HepG2 (cell line): ENCODE measurements around the gene IRF1. TPM values are rescaled to one million over a fixed set of nuclear protein-coding genes. Genes with fewer than 3 reads are reported as not detected.
A peak's percentile ranks its signal among the peaks of the same experiment; 100 is the strongest.

ENCODE experiments used
- ATAC-seq: fragments of 200-7000 bp; cut with Tn5 transposase; 3 replicates; pipeline ENCODE4 v1.9.1; 2020; ENCODE audit warnings: mild to moderate bottlenecking, moderate library complexity
- BruUV-seq: library from RNA; stranded (reverse); fragments of 400-500 nt; replicated peaks from 2 replicates; lab custom pipeline; 2021; lab: Mats Ljungman, UMichigan
- CTCF ChIA-PET: fragments of 300-600 bp; formaldehyde crosslinking; extraction: SDS; loops from one replicate; lab custom pipeline; 2021; ENCODE audit warnings: low total read pairs, inconsistent platforms, low intra/inter-chr PET ratio; lab: Yijun Ruan, JAX
- POLR2A ChIA-PET: fragments of 350-600 bp; sonication (Branson Sonifier 250); formaldehyde crosslinking; loops from one replicate; lab custom pipeline; 2020; ENCODE audit warnings: antibody characterized with exemption, inconsistent platforms; lab: Yijun Ruan, JAX
- DNase-seq: peaks from one replicate; pipeline ENCODE4 v3.0.0-alpha.2; 2015; ENCODE audit warnings: low spot score
- FAIRE-seq: peaks from 3 replicates; lab custom pipeline; 2011; peaks lifted over from hg19 to GRCh38; lab: Jason Lieb, UNC
- H2AFZ ChIP-seq: one replicate; pipeline ENCODE4 v1.6.1; 2011; ENCODE audit warnings: low read length, inconsistent platforms
- H3K27ac ChIP-seq: fragments of 300-600 bp; 3 replicates; pipeline ENCODE4 v1.8.0; 2011; ENCODE audit warnings: mixed run types, mild to moderate bottlenecking, mixed read lengths, low read length, inconsistent platforms; ENCODE audit not compliant: insufficient read depth; ENCODE audit errors: extremely low read length
- H3K27me3 ChIP-seq, 2 experiments: fragments of 200-600 bp in 1 of 2; 2 replicates in 1 of 2; 3 replicates in 1 of 2; pipeline versions ENCODE4 v1.6.0 to v1.8.0; 2011; ENCODE audit warnings: low read length in 2 of 2, mild to moderate bottlenecking in 2 of 2, moderate library complexity in 2 of 2, inconsistent platforms in 1 of 2; ENCODE audit not compliant: insufficient read depth in 2 of 2, control insufficient read depth in 1 of 2
- H3K36me3 ChIP-seq, 2 experiments: fragments of 200-600 bp in 1 of 2; replicated peaks in 1 of 2; 2 replicates in 1 of 2; 3 replicates in 1 of 2; pipeline versions ENCODE4 v1.5.1 to v1.8.0; 2011; ENCODE audit warnings: low read length in 2 of 2, inconsistent platforms in 1 of 2; ENCODE audit not compliant: insufficient read depth in 2 of 2, control insufficient read depth in 1 of 2
- H3K4me1 ChIP-seq: 2 replicates; pipeline ENCODE4 v1.5.1; 2012; ENCODE audit warnings: low read length, inconsistent platforms; ENCODE audit not compliant: insufficient read depth
- H3K4me2 ChIP-seq: 2 replicates; pipeline ENCODE4 v1.6.0; 2011; ENCODE audit warnings: low read depth, low read length, inconsistent platforms
- H3K4me3 ChIP-seq, 3 experiments: fragments of 200-600 bp in 1 of 3; sonication (generic), shearing (Covaris generic) in 1 of 3; replicated peaks in 1 of 3; 2 replicates each; pipeline ENCODE4 v1.5.1; 2011 to 2016; ENCODE audit warnings: low read length in 3 of 3, inconsistent platforms in 2 of 3, low read depth in 2 of 3, mild to moderate bottlenecking in 2 of 3, control low read depth in 1 of 3, mixed read lengths in 1 of 3; ENCODE audit not compliant: insufficient read depth in 1 of 3
- H3K79me2 ChIP-seq: one replicate; pipeline ENCODE4 v1.6.1; 2011; ENCODE audit warnings: low read length, inconsistent platforms; ENCODE audit not compliant: insufficient read depth
- H3K9ac ChIP-seq: 2 replicates; pipeline ENCODE4 v1.6.0; 2011; ENCODE audit warnings: mild to moderate bottlenecking, low read depth, low read length, inconsistent platforms; ENCODE audit not compliant: insufficient read depth
- H3K9me3 ChIP-seq: 2 replicates; pipeline ENCODE4 v1.5.1; 2012; ENCODE audit warnings: mild to moderate bottlenecking, low read length
- H4K20me1 ChIP-seq: 2 replicates; pipeline ENCODE4 v1.6.0; 2011; ENCODE audit warnings: inconsistent platforms, mild to moderate bottlenecking, low read length, moderate library complexity; ENCODE audit not compliant: insufficient read depth
- BCL3 ChIP-seq: sonication (generic); formaldehyde crosslinking; IDR thresholded peaks from 2 replicates; pipeline ENCODE4 v1.5.1; 2020; ENCODE audit warnings: mild to moderate bottlenecking, missing genetic modification reagents, moderate library complexity
- DMTF1 ChIP-seq: sonication (generic); formaldehyde crosslinking; IDR thresholded peaks from 2 replicates; pipeline ENCODE4 v1.4.0; 2020; ENCODE audit warnings: mild to moderate bottlenecking, missing genetic modification reagents
- DRAP1 ChIP-seq: IDR thresholded peaks from 2 replicates; pipeline ENCODE4 v1.6.1; 2016; ENCODE audit warnings: missing genetic modification reagents, missing compliant biosample characterization
- GMEB1 ChIP-seq: sonication (generic); formaldehyde crosslinking; IDR thresholded peaks from 2 replicates; pipeline ENCODE4 v1.5.1; 2020; ENCODE audit warnings: missing genetic modification reagents, mild to moderate bottlenecking, borderline replicate concordance
- HIVEP1 ChIP-seq: sonication (generic); formaldehyde crosslinking; IDR thresholded peaks from 2 replicates; pipeline ENCODE4 v1.4.0; 2020; ENCODE audit warnings: mild to moderate bottlenecking, missing genetic modification reagents
- HNF4G ChIP-seq, 2 experiments: sonication (generic) in 1 of 2; formaldehyde crosslinking in 1 of 2; IDR thresholded peaks; 2 replicates each; pipeline versions ENCODE4 v1.4.0 to v1.6.1; 2011 to 2020; ENCODE audit warnings: borderline replicate concordance in 2 of 2, low read depth in 2 of 2, mild to moderate bottlenecking in 2 of 2, low read length in 1 of 2, missing genetic modification reagents in 1 of 2, moderate library complexity in 1 of 2
- HNRNPL ChIP-seq: fragments of 200-400 bp; formaldehyde crosslinking; IDR thresholded peaks from 2 replicates; pipeline ENCODE4 v1.6.1; 2017; ENCODE audit warnings: mild to moderate bottlenecking, low read depth, low read length
- IKZF4 ChIP-seq: sonication (generic); formaldehyde crosslinking; IDR thresholded peaks from 2 replicates; pipeline ENCODE4 v1.5.1; 2020; ENCODE audit warnings: borderline replicate concordance, mild to moderate bottlenecking, low read depth, missing genetic modification reagents; ENCODE audit errors: not compliant biosample characterization
- SALL1 ChIP-seq: sonication (generic); formaldehyde crosslinking; IDR thresholded peaks from 2 replicates; pipeline ENCODE4 v1.8.0; 2022; ENCODE audit warnings: mild to moderate bottlenecking, missing genetic modification reagents
- TOPORS ChIP-seq: sonication (generic); formaldehyde crosslinking; IDR thresholded peaks from 2 replicates; pipeline ENCODE4 v1.8.0; 2023; ENCODE audit warnings: mild to moderate bottlenecking, missing genetic modification reagents
- ZFX ChIP-seq: sonication (generic); formaldehyde crosslinking; IDR thresholded peaks from 2 replicates; pipeline ENCODE4 v1.4.0; 2020; ENCODE audit warnings: mild to moderate bottlenecking, low read depth, missing genetic modification reagents, moderate library complexity
- ZFY ChIP-seq: sonication (generic); formaldehyde crosslinking; IDR thresholded peaks from 2 replicates; pipeline ENCODE4 v1.4.0; 2020; ENCODE audit warnings: missing genetic modification reagents
- ZMYM3 ChIP-seq: sonication (generic); formaldehyde crosslinking; IDR thresholded peaks from 2 replicates; pipeline ENCODE4 v1.5.1; 2020; ENCODE audit warnings: mild to moderate bottlenecking, missing genetic modification reagents
- ZNF558 ChIP-seq: sonication (generic); formaldehyde crosslinking; IDR thresholded peaks from 2 replicates; pipeline ENCODE4 v1.9.0; 2022; ENCODE audit warnings: mild to moderate bottlenecking, missing genetic modification reagents, borderline replicate concordance
- ZNF879 ChIP-seq: sonication (generic); formaldehyde crosslinking; IDR thresholded peaks from 2 replicates; pipeline ENCODE4 v1.8.1; 2023; ENCODE audit warnings: missing genetic modification reagents
- WGBS: methylation state at CpG from one replicate; pipeline ENCODE4 v1.1.6; 2017; ENCODE audit warnings: low lambda C conversion rate; 5-methylcytosine and 5-hydroxymethylcytosine counted together
- in situ Hi-C: cut with HindIII; loops from 2 replicates; pipeline ENCODE4 v1.10.0; 2017; ENCODE audit warnings: low pct_unique_long_range_greater_than_20kb; ENCODE audit not compliant: extremely low pct_ligation_motif_present
- intact Hi-C: fragments of 100-400 bp; cut with micrococcal nuclease; formaldehyde crosslinking; loops from one replicate; pipeline ENCODE4 v1.10.0; 2022; ENCODE audit not compliant: unreplicated experiment
- polyA plus RNA-seq, 8 experiments: library from polyadenylated mRNA; depleted of rRNA in 3 of 8; stranded (reverse) in 7 of 8; unstranded in 1 of 8; fragments of >200 nt; fragmentation: Illumina TruSeq in 4 of 8; extraction: Trizol in 4 of 8; gene quantifications; 2 replicates each; pipeline versions ENCODE4 v1.2.1 to v1.2.3, GENCODE V29; 2011 to 2016; ENCODE audit warnings: low read depth in 4 of 8, missing spikeins in 1 of 8, mixed read lengths in 1 of 8; ENCODE audit not compliant: insufficient read depth in 1 of 8
- total RNA-seq, 5 experiments: library from RNA; depleted of rRNA; stranded (reverse); fragments of >200 nt; fragmentation: Illumina TruSeq; extraction: Trizol; gene quantifications; 2 replicates each; pipeline ENCODE4 v1.2.3, GENCODE V29; 2016; ENCODE audit warnings: low read depth in 1 of 5

IRF1 gene
- total and polyA plus RNA-seq, 2 of the 13 experiments (the other 11 are each of a cell fraction or from before 2014, with no cell fraction given), result 4.1 to 8.8 TPM

- WGBS, result 62% methylated on average over 8 of the region's 10 CpGs
- peak overlapping the region; percentile 16; the same call in 1 of the 2 replicates for H3K9ac ChIP-seq
- FAIRE-seq, result no peak
- no peaks in the 10 kb centered on the region for H4K20me1 ChIP-seq
- in situ Hi-C loops (no loop called here), intact Hi-C loops (loop anchor here (2.0 kb wide), 1 partner anchor 19 kb away; no protein-coding TSS in a partner anchor)
- no peaks in the 10 kb centered on the region for H3K79me2 ChIP-seq
- no peak for DNase-seq
- no peaks in the 10 kb centered on the region for H3K36me3 ChIP-seq
- H3K4me1 ChIP-seq, result peaks cover 61% of the 10 kb centered on the region
- BruUV-seq, result no TSS peak
- ChIA-PET CTCF (no interaction called here), POLR2A (interaction anchor here (1.3 to 7.9 kb wide), 4 partner anchors 8 to 20 kb away, joined by 3 to 99 read pairs (median 25); partner anchors contain the start of gene IRF1)
- no peaks in the 10 kb centered on the region for H3K9me3 ChIP-seq
- H3K27ac ChIP-seq, result peak overlapping the region; percentile 12
- no peaks in the 10 kb centered on the region for H3K27me3 ChIP-seq
- no peak overlapping the region for H3K4me3 ChIP-seq
- peak; percentile 21 for ATAC-seq
- H3K4me2 ChIP-seq, result peak overlapping the region; percentile 42
- no peak overlapping the region for H2AFZ ChIP-seq
- TF ChIP-seq SALL1, result peak; percentile 19; the same call in 1 of the 2 replicates
- TF ChIP-seq TOPORS (CRISPR knock-in tag), result 0 out of 2 replicates have a peak, but pooled peaks have one; percentile 36
- peak; percentile 61; the same call in 1 of the 2 replicates for TF ChIP-seq ZFY (CRISPR knock-in tag)
- TF ChIP-seq ZMYM3, result peak; percentile 12; the same call in 1 of the 2 replicates
- peak; percentile 89 for TF ChIP-seq HNRNPL
- 0 out of 2 replicates have a peak, but pooled peaks have one; percentile 24 for TF ChIP-seq GMEB1
- no peak for TF ChIP-seq DMTF1
- TF ChIP-seq HIVEP1, result peak; percentile 40; the same call in 1 of the 2 replicates
- peak; percentile 82 for TF ChIP-seq ZFX
- peak; percentile 24; the same call in 1 of the 2 replicates for TF ChIP-seq HNF4G (IDR thresholded peaks at IDR 0.05; ENCODE audit: borderline replicate concordance, low read depth, low read length)
- TF ChIP-seq HNF4G (CRISPR knock-in tag; IDR thresholded peaks at IDR 0.05; ENCODE audit: borderline replicate concordance, low read depth), result no peak
- TF ChIP-seq ZNF558 (CRISPR knock-in tag), result no peak
- TF ChIP-seq DRAP1 (CRISPR knock-in tag), result no peak
- peak; percentile 30 for TF ChIP-seq IKZF4 (CRISPR knock-in tag)
- TF ChIP-seq BCL3, result peak; percentile 39; the same call in 1 of the 2 replicates
- no peak for TF ChIP-seq ZNF879
These were observed 12.7 kb downstream of the IRF1 start for GRCh38 chr5:132477784-132478365.
